Nephron (organoid): ENCODE results near the gene RPL31.
A peak's percentile ranks its signal among the peaks of the same experiment; 100 is the strongest.

Experiments
- H3K27ac Mint-ChIP-seq, 3 experiments: 2 replicates each; pipeline ENCODE4 v1.8.0; 2020; ENCODE audit warnings: mixed read lengths in 3 of 3, mild to moderate bottlenecking in 2 of 3, moderate library complexity in 1 of 3
- H3K27me3 Mint-ChIP-seq: 2 replicates; pipeline ENCODE4 v1.8.0; 2021; ENCODE audit warnings: low read depth, mild to moderate bottlenecking, moderate library complexity, mixed read lengths
- H3K36me3 Mint-ChIP-seq: 2 replicates; pipeline ENCODE4 v1.8.0; 2020; ENCODE audit warnings: low read depth, mixed read lengths
- H3K4me1 Mint-ChIP-seq: 2 replicates; pipeline ENCODE4 v1.8.0; 2020; ENCODE audit warnings: mixed read lengths
- H3K4me3 Mint-ChIP-seq, 3 experiments: 2 replicates each; pipeline ENCODE4 v1.8.0; 2020; ENCODE audit warnings: mild to moderate bottlenecking in 3 of 3, mixed read lengths in 3 of 3, moderate library complexity in 2 of 3
- H3K9me3 Mint-ChIP-seq: 2 replicates; pipeline ENCODE4 v1.8.0; 2020; ENCODE audit warnings: mixed read lengths
- CTCF ChIP-seq, 3 experiments: fragments of 200-600 bp; sonication (generic); IDR thresholded peaks; one replicate each; pipeline ENCODE4 v1.5.0; 2021; ENCODE audit warnings: antibody characterized with exemption in 3 of 3; ENCODE audit not compliant: unreplicated experiment in 3 of 3

RPL31 gene

GRCh38 chr2:101030866-101031554 is 28.9 kb downstream of the RPL31 start:
- peaks cover 49% of the 10 kb centered on the region for H3K36me3 Mint-ChIP-seq
- no peak for TF ChIP-seq CTCF (IDR thresholded peaks at IDR 0.05; ENCODE audit: unreplicated experiment in 3 of 3)
- no peaks in the 10 kb centered on the region for H3K9me3 Mint-ChIP-seq
- no peaks in the 10 kb centered on the region for H3K4me1 Mint-ChIP-seq
- no peak overlapping the region for H3K4me3 Mint-ChIP-seq
- no peak overlapping the region for H3K27ac Mint-ChIP-seq
- no peaks in the 10 kb centered on the region for H3K27me3 Mint-ChIP-seq

- H3K27ac Mint-ChIP-seq: no peak overlapping the region
- H3K27me3 Mint-ChIP-seq: no peaks in the 10 kb centered on the region
- H3K9me3 Mint-ChIP-seq: no peaks in the 10 kb centered on the region
- H3K36me3 Mint-ChIP-seq: peaks cover 43% of the 10 kb centered on the region
- no peak for TF ChIP-seq CTCF (IDR thresholded peaks at IDR 0.05; ENCODE audit: unreplicated experiment in 3 of 3)
- no peak overlapping the region for H3K4me3 Mint-ChIP-seq
- H3K4me1 Mint-ChIP-seq: no peaks in the 10 kb centered on the region
Observed at GRCh38 chr2:101032084-101032776, 30.1 kb downstream of the RPL31 start.

- H3K36me3 Mint-ChIP-seq: peaks cover 48% of the 10 kb centered on the region
- no peak overlapping the region for H3K27ac Mint-ChIP-seq
- peak; percentile 54 to 69 (median 55) for TF ChIP-seq CTCF (IDR thresholded peaks at IDR 0.05; ENCODE audit: unreplicated experiment in 3 of 3)
- H3K4me1 Mint-ChIP-seq: no peaks in the 10 kb centered on the region
- H3K4me3 Mint-ChIP-seq: no peak overlapping the region
- H3K9me3 Mint-ChIP-seq: no peaks in the 10 kb centered on the region
- H3K27me3 Mint-ChIP-seq: no peaks in the 10 kb centered on the region
Observed at GRCh38 chr2:101036562-101036961, 34.5 kb downstream of the RPL31 start.

GRCh38 chr2:101037161-101037755 is 35.2 kb downstream of the RPL31 start:
- no peaks in the 10 kb centered on the region for H3K9me3 Mint-ChIP-seq
- no peaks in the 10 kb centered on the region for H3K27me3 Mint-ChIP-seq
- H3K4me3 Mint-ChIP-seq: no peak overlapping the region
- TF ChIP-seq CTCF (IDR thresholded peaks at IDR 0.05; ENCODE audit: unreplicated experiment in 3 of 3): no peak
- H3K36me3 Mint-ChIP-seq: peaks cover 43% of the 10 kb centered on the region
- H3K27ac Mint-ChIP-seq: no peak overlapping the region
- no peaks in the 10 kb centered on the region for H3K4me1 Mint-ChIP-seq

- Mint-ChIP-seq H3K4me3 (no peak overlapping the region), H3K27ac (no peak overlapping the region), H3K9me3 (no peaks in the 10 kb centered on the region), H3K36me3 (peaks cover 33% of the 10 kb centered on the region), H3K4me1 (no peaks in the 10 kb centered on the region), H3K27me3 (no peaks in the 10 kb centered on the region)
- no peak for TF ChIP-seq CTCF (IDR thresholded peaks at IDR 0.05; ENCODE audit: unreplicated experiment in 3 of 3)
Observed at GRCh38 chr2:101038455-101039255, 36.6 kb downstream of the RPL31 start.
